ENCODE data around the gene CSNK2A2. TPM values are rescaled to one million over a fixed set of nuclear protein-coding genes. Genes with fewer than 3 reads are reported as not detected.

The CSNK2A2 gene
- total RNA-seq, 1 donor from 2014 or later, result 58.5 TPM

DNA sequence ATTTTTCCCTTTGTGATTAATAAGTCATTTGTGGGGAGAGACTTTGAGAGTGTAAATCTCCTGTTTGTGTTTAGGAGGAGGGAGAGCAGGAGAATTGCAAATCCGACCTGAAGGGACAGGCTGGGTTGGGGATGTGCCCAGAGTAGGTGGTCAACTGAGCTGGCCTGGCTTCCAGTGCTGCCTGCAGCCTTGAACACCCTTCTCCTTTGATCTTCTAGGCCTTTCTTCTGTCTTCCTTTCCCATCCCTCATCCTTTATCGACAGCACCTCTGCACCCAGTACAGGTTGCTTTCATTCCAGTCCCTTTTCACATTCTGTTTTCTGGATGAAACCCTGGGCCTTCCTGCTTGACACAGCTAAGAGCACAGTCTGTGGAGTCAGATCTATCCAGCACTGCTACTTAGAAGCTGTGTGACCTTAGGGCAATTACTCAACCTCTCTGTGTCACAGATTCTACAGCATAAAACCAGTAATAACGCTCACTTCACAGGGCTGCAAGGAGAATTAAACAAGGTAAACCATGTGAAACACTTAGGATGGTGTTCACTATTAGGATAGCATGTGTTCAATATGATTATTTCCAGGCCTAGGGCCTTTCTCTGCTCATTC lies 1.0 kb upstream of the CSNK2A2 start:
- no peak for DNase-seq (ENCODE audit: low spot score)

DNA sequence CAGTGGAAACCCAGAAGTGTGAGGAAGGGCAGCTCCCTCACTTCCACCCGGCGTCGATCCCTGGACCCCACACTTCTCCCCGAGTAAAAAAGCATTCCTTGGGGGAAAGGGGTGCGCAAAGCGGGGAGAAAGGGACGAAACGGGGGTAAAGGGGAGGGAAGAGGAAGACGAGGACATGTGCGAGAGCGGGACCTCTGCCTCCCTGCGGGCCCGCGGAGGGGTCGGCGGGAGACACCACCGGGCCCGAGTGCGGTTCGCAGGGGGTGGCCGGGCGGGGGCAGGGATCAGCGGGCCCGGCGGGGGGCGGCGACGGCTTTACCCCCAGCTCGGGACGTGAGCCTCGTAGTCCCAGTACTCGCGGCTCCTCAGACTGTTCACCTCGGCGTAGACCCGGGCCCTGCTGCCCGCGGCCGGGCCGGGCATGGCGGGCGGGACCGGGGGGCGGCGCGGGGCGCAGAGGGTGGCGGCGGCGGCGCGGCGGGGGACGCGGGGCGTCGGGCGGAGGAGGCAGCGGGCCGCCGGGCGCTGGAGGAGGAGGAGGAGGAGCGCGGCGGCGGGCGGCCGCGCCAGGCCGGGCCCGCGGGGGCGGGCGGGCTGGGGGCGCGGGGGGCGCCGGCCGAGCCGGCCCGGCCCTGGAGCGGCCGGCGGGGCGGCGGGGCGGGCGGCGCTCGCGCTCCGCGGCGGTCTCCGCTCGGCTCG lies 443 bp downstream of the CSNK2A2 start:
- DNase-seq (ENCODE audit: low spot score), result no peak

DNA sequence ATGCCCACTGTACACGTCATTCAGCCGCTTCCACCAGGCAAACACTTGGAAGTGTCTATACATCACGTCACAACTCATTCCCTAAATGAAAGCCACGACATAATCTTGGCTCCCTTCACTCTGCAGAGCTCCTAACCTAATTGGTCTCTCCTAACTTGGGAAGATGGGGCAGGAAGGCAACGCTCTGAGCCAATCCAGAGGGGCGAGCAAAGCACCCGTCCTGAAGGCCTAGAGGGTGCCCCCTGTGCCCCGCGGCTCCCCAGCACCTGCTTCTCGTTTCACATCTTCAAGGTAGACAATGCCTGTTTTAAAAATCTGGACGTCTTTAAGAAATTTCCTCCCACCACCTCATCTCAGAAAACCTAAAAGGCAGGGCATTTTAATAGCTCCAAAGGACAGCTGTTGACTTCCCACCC lies 1.0 kb downstream of the CSNK2A2 start:
- no peak for DNase-seq (ENCODE audit: low spot score)

DNA sequence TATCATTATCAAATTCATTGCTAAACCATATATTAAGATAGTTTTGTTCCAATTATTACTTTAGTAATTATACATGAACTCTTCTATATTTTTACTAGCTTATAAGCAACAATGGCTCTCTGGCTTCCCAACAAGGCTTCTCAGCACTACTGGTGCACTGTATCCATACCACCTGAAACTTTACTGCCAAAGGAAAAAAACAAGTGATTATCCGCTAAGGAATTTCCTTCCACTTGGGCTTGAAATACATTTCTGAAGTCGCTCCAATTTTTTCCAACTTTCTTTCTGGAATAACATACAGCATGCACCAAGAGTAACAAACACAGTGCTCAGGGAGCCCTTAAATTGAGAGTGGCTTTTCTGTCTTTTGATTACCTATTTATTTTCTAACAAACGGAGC lies 2.1 kb downstream of the CSNK2A2 start:
- no peak for DNase-seq (ENCODE audit: low spot score)

DNA sequence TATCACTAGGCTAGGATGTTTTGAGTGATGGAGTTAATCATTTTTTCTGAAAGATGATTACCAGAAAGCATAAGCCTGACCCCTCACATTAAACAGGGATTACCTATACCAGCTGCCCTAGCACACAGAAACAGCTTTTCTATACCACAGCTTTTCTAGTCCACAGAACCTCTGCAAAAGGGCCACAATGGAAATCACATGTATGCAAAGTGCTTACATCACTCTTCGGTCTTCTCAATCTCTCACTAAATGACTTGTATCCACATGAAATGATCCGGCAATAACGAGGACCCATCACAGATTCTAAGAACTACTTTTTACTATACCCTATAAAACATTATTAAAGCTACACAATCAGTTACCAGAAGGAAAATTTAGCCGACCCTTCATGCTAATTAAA lies 2.6 kb downstream of the CSNK2A2 start:
- DNase-seq (ENCODE audit: low spot score), result no peak

DNA sequence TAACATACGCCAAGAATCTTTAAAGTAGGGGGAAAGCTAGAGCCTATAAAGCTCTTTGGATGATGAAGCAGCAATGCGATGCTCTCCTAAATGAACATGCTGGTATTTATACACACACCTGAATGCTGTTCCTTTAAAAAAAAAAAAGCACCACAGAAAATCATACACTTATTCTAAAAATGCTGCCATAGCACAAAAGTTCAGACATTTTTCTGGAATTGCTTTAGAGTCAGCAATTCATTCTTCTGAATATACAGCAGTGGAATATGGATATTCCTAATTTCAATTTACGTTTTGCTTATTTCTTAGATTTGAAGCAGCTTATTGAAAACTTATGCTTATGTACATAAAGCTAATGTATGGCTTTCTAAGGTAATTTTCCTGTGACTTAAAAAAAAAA lies 3.1 kb downstream of the CSNK2A2 start:
- DNase-seq (ENCODE audit: low spot score), result no peak

DNA sequence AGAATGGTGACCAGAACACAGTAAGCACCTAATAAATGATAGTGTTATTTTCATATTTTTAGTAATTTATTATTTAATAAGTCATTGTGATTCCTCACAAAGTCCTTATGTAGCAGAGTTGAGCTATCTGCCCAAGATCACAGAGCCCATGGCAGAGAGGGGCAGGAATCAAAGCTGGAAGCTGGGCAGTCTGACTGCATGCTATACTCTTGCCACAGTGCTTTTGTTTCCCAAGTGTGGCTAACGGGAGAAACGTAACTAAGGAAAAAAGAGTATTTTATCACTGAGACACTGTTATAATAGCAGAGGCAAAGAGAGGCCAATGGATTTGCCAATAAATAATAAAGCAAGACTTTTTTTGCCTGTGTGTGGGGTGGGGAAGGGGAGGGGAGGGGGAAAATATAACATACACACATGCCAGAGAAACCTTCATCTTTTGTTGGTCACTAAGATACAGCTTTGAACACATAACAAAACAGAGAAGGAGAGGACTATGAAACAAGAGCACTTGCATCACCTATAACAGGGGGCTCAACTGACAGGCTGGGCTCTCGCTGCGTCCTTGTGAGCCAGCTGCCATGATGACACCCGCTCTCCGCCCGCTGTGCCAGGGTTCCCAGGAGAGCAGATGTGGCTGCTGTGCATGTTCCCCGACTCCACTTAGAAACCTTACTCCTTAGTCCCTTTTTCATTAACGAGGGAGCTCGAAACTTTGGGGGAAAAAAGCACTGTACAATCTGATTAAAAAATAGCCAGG lies 10.1 kb downstream of the CSNK2A2 start:
- no peak for DNase-seq (ENCODE audit: low spot score)

DNA sequence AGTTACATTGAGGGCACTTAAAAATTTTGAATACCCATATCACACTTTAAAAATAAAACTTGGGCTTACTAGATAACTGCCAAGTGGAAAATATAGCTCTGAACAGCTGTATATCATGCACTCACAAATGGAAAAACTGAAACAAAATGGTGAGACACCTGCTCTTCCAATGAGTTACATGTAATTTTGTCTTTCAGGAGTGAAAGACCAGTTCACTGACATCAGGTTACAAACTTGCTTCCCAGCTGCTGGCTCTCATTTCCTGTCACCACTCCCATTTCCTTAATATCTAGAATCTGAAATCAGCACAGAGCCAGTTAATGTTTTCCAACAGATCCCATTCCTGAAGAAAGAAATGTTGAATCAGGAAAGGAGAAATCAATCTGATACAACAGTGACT lies 10.8 kb downstream of the CSNK2A2 start:
- DNase-seq (ENCODE audit: low spot score), result no peak

DNA sequence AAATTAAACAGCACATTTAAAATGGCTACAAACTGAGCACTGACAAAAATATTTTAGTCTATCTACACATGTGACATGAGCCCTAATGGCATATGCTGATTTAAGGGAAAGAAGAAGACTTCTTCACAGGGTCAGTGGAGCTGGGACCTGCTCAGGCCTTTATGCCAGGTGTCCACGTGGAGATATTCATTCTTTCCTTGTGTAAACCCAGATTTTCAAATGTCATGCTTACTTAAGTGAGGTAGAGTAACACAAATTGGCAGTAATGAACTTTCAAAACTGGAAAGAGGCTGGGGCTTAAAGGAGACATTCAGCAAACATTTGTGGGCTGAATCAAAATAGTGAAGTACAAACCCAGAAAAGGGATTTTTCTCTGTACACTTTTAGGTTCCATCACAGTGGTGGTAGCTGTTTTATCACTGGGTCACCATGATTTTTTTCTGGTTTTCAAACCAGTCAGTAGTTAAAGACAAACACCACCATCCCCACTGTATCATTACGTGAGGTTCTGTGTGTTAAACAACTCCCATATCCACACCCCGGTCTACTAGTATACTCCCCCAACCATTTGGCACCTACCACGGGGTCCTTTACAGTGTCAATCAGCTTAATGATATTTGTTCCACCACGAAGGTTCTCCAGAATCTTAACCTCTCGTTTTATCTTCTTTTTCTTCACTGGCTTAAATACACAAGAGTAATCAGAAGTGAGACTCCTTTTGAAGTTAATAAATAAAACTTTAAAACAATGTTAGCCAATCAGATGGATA lies 11.5 kb downstream of the CSNK2A2 start:
- DNase-seq (ENCODE audit: low spot score), result no peak

DNA sequence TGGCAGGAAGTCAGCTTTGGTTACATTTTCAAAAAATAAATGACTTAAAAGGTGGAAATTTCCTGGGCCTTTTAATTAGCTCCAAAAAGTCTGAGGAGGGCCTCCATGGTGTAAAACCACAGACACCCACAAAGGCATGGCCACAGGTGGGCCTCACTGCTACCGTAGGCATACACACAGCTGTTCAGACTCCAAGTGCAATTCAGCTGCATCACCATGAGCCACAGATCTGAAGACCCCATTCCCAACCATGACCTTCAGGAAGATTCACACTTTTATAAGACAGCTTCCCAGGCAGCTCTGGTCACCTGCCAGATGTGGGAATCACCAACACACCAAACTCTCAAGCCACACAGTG lies 20.6 kb downstream of the CSNK2A2 start:
- no peak for DNase-seq (ENCODE audit: low spot score)

DNA sequence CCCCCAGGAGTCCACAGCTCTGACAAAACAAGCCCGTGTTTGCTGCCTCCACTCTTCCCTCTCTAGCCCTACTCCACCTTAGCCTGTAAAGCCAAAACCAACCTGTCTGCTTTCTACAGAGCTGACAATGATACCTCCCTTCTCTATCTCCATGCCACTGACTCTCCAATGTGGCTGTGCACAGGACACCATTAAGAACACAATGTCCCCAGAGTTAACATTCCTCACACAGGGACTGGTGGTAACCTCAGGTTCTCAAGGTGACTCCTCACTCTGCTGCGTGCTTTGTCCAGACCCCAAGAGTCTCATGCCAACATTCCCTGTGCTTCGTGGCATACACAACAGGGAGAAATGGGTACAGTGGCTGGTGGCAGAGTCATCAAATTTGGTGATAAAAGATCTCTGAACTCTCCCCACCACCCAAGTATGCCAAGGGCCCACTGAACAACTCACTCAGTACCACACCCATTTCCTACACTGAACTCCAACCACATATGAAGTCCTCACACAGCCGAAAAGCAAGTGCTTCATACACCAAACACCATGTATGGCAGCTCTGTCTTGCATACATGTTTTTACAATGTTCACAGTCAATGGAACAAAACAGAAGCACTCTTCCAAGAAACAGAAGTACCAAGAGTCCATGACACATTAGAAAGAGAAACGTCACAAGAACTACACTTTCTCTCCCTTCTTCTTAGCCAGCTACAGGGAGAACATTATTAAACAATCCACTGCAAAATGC lies 21.1 kb downstream of the CSNK2A2 start:
- no peak for DNase-seq (ENCODE audit: low spot score)

DNA sequence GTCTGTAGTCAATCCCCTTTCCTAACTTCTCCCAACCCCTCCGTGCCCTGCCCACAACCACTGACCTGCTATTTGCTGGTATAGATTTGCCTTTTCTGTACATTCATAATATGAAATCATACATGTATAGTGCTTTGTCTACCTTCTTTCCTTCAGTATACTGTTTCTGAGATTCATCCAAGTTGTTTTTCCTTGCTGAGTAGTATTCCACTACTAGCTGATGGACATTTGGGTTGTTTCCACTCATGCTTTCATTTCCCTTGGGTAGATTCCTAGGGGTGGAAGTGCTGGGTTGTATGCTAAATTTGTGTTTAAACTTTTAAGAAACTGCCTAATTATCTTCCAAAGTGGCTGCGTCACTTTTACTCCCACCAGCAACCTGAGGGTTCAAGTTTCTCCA lies 27.7 kb downstream of the CSNK2A2 start:
- no peak for DNase-seq (ENCODE audit: low spot score)

DNA sequence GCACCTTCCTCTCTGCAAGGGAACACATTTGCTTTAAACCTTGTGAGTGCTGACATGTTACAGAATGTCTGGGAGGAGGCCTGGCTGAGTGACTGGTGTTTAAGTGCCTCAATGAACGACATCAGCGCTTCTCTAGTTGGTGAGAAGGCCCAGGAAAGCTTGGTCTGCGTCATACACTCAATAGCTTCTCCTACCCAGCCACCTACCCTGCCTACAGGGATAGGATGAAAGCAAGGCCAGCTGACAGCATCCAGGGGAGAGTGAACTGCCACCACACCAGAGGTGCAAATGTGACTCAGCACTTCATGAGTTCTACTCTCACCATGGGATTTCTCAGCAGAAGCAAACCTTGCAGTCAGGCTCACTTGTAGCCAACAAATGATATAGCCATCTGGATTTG lies 37.1 kb downstream of the CSNK2A2 start:
- no peak for DNase-seq (ENCODE audit: low spot score)

DNA sequence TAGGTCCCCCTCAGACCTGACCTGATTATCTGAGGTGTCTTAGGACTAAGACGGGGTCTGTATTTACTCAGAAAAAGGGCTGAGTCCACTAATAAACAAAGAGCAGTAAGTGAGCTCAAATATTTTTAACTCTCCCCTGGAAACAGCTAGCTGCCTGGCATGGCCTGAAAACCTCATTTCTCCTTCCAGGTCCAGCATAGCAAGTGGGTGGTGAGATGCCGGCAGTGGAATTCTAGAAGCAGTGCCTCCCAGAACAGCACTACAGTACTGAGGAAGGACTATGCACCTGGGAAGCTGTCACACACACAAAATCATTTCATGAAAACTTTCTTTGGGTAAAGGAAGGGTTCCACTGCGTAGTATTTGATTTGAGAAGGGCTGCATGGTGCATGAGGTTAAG lies 39.2 kb downstream of the CSNK2A2 start:
- DNase-seq (ENCODE audit: low spot score), result no peak

DNA sequence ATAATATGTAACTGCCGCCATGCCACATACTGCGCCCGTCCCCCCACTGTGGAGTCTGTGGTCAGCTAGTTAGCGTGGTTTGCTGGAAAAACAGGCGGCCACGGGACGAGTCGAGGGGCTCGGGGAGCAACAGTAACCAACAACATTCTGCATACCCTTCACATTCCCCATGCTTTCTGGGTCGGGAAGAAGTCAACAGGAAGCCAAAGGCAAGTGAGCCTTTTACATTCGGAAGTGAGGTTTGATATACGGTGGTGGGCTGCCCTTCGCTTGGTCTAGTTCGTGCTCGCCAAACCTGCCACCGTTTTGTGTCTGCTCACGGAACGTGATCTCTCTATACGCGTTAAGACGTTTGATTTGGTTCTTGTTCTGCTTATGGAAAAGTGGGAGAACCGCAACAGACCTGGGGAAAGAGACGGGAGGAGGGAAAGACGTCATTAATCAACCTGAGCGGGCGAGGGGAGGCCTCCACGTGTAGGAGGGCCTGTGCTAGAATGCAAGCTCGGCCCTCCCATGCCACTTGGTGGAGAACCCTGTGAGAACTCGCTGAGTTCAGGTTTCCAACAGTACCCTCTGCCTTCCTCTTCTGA lies 39.9 kb downstream of the CSNK2A2 start:
- no peak for DNase-seq (ENCODE audit: low spot score)

DNA sequence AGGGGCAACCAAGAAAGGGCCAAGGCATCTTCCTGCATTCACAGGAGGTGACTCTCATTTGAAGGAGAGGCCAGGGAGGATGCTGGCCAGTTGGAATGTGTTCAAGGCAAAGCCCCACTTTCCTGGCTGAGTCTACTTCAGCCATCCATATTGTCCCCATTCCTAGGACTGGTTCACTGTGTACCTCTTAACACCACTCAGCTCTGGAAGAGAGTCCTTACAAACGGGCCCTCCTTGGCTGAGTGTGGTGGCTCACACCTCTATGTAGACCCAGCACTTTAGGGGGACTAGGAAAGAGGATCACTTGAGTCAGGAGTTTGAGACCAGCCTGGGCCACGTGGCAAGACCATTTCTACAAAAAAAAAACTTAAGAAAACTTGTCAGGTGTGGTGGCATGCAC lies 40.7 kb downstream of the CSNK2A2 start:
- DNase-seq (ENCODE audit: low spot score), result no peak

DNA sequence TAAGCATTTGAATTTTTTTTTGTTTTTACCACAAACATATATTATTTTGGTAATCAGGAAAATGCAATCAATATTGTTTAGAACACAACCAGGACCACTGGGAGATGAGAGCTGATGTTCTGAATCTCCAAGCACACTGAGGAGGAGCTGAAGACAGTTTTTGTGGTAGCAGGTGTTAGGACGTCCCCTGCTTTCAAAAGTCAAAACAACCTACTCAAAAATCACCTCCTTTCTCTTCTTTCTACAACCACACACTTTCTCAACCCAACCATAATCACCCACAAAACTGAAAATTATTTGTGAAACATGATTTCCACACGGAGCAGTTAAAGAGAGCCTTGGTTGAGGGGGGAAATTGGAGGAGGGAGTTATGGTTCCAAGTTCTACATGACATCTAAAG lies 42.1 kb downstream of the CSNK2A2 start:
- DNase-seq (ENCODE audit: low spot score), result no peak

DNA sequence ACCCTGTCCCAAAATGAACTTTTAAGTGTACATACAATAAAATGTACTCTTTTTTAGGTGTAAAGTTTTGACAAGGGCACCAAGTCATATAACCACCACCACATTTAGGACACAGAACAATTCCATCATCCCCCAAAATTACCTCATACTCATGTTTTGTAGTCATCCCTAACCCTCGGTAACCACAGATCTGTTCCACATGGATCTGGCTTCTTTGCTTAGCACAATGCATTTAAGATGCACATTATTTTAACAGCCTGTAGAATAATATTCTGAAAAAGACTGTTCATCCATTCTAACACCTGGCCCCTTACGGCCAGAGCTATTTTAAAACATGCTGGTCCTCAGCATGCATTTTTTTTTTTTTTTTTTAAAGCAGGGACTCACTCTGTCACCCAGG lies 43.6 kb downstream of the CSNK2A2 start:
- DNase-seq (ENCODE audit: low spot score), result no peak

DNA sequence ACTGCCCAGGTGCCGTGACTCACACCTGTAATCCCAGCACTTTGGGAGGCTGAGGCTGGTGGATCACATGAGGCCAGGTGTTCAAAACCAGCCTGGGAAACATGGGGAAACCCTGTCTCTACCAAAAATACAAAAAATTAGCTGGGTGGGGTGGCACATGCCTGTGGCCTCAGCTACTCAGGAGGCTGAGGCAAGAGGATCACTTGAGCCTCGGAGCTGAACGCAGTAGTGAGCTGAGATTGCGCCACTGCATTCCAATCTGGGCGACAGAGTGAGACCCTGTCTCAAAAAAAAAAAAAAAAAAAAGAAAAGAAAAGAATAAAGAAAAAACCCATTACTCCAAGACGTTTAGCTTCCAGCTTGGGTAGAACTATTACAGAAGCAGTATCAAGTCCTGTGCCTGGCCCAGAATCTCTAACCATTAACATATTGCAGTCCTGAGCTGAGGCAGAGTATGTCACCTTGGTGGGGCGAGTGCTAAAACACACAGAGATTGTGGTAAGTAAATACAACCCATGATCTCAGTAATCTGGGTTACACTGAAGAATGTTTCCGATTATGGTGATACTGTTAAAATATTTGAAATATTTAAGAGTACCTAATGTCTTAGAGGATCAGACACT lies 45.5 kb downstream of the CSNK2A2 start:
- no peak for DNase-seq (ENCODE audit: low spot score)

DNA sequence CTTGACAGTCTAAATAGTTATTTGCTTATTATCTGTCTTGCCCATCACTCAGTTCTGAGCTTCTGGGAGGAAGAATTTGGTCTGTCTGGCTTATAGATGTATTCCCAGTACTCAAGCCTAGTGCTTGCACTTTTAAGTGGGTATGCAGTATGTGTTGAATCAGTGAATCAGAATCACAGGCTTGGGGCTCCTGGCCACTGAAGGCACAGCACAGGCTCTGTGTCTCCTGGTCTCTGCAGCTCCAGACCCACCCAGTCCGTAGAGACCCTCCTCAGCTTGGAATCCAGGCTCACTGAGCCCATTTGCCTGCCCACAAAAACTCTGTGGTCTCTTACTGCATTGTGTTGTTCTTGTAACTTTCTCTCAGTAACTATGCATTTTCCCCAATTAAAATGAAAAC lies 49.4 kb downstream of the CSNK2A2 start:
- DNase-seq (ENCODE audit: low spot score), result no peak

DNA sequence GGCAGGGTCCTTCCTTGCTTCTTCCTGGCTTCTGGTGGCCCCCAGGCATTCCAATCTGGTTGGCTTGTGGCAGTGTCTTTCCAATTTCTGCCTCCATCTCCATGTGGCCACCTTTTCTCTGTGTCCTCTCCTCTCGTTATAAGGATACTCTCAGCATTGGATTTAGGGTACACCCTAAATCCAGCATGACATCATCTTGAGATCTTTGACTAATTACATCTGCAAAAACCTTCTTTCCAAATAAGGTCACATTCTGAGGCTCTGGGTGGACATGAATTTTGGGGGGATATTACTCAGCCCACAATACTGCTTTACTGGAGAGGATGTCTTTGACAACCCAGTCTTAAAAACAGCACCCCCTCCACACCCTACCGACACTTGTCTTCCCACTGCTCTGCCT lies 49.8 kb downstream of the CSNK2A2 start:
- DNase-seq (ENCODE audit: low spot score), result no peak
